Renal pelvis (tissue), 4 donors: ENCODE data around the gene AGAP1. TPM values are rescaled to one million over a fixed set of nuclear protein-coding genes. Genes with fewer than 3 reads are reported as not detected.

ENCODE experiments used
- DNase-seq: peaks from one replicate; pipeline ENCODE4 v3.0.0-alpha.2; 2013
- polyA plus RNA-seq, 3 donors: library from polyadenylated mRNA; unstranded; fragments of 120-200 nt; gene quantifications; one replicate each; pipeline ENCODE4 v1.2.1, GENCODE V29; 2013; ENCODE audit not compliant: insufficient read length in 3 of 3

AGAP1 gene
- polyA plus RNA-seq, 3 donors = 20.5 to 23.8 (median 21.0) TPM

GRCh38 chr2:235864302-235864701, 370.5 kb downstream of the AGAP1 start:
- DNase-seq = no peak

- DNase-seq = no peak
Observed at GRCh38 chr2:235864733-235865515, 371.1 kb downstream of the AGAP1 start.

GRCh38 chr2:235866373-235866772, 372.5 kb downstream of the AGAP1 start:
- no peak for DNase-seq

- DNase-seq = no peak
Observed at GRCh38 chr2:235868224-235868623, 374.4 kb downstream of the AGAP1 start.

GRCh38 chr2:235868645-235869044, 374.8 kb downstream of the AGAP1 start:
- DNase-seq = no peak

GRCh38 chr2:235870515-235870914, 376.7 kb downstream of the AGAP1 start:
- DNase-seq = no peak

- no peak for DNase-seq
Observed at GRCh38 chr2:235876099-235876679, 382.3 kb downstream of the AGAP1 start.

- no peak for DNase-seq
Observed at GRCh38 chr2:235877275-235877802, 383.5 kb downstream of the AGAP1 start.

GRCh38 chr2:235879116-235879515, 385.3 kb downstream of the AGAP1 start:
- no peak for DNase-seq

- no peak for DNase-seq
Observed at GRCh38 chr2:235883675-235884074, 389.8 kb downstream of the AGAP1 start.

- no peak for DNase-seq
Observed at GRCh38 chr2:235889302-235889630, 395.4 kb downstream of the AGAP1 start.

GRCh38 chr2:235893129-235893698, 399.4 kb downstream of the AGAP1 start:
- DNase-seq = no peak

GRCh38 chr2:235894839-235895238, 401.0 kb downstream of the AGAP1 start:
- DNase-seq = no peak

- DNase-seq = no peak
Observed at GRCh38 chr2:235896061-235896460, 402.2 kb downstream of the AGAP1 start.

GRCh38 chr2:235897992-235898391, 404.1 kb downstream of the AGAP1 start:
- DNase-seq = no peak

- no peak for DNase-seq
Observed at GRCh38 chr2:235898766-235899165, 404.9 kb downstream of the AGAP1 start.

GRCh38 chr2:235900631-235901030, 406.8 kb downstream of the AGAP1 start:
- no peak for DNase-seq

- DNase-seq = no peak
Observed at GRCh38 chr2:235901243-235901642, 407.4 kb downstream of the AGAP1 start.

GRCh38 chr2:235903782-235904584, 410.1 kb downstream of the AGAP1 start:
- DNase-seq = no peak

- DNase-seq = no peak
Observed at GRCh38 chr2:235904585-235904931, 410.7 kb downstream of the AGAP1 start.

- DNase-seq = no peak
Observed at GRCh38 chr2:235908826-235909225, 415.0 kb downstream of the AGAP1 start.

GRCh38 chr2:235909358-235909757, 415.5 kb downstream of the AGAP1 start:
- DNase-seq = no peak
